HUES6 (cell line): ENCODE measurements around the gene GSTT2B.
"Not testable (repeated sequence)": the region's sequence is repeated elsewhere in the genome, so short reads cannot be mapped to it uniquely, and the experiment has no call there.

ENCODE experiments used
- H3K27ac ChIP-seq: 2 replicates; pipeline ENCODE4 v1.7.0; 2013; ENCODE audit warnings: low read depth, mild to moderate bottlenecking, low read length, inconsistent platforms
- H3K27me3 ChIP-seq: 2 replicates; pipeline ENCODE4 v1.6.1; 2013; ENCODE audit warnings: low read length; ENCODE audit not compliant: control insufficient read depth, insufficient read depth
- H3K36me3 ChIP-seq: 2 replicates; pipeline ENCODE4 v1.6.1; 2013; ENCODE audit warnings: low read length; ENCODE audit not compliant: control insufficient read depth, insufficient read depth
- H3K4me1 ChIP-seq: 2 replicates; pipeline ENCODE4 v1.6.1; 2013; ENCODE audit warnings: low read length; ENCODE audit not compliant: control insufficient read depth, insufficient read depth
- H3K4me3 ChIP-seq: 2 replicates; pipeline ENCODE4 v1.5.1; 2013; ENCODE audit warnings: low read depth, low read length
- H3K9ac ChIP-seq: one replicate; pipeline ENCODE4 v1.6.1; 2013; ENCODE audit warnings: mild to moderate bottlenecking, low read length
- H3K9me3 ChIP-seq: 2 replicates; pipeline ENCODE4 v1.6.1; 2013; ENCODE audit warnings: low read depth, low read length; ENCODE audit not compliant: control insufficient read depth, insufficient read depth

GSTT2B gene

GRCh38 chr22:23980567-23980966 lies 19.6 kb upstream of the GSTT2B start:
- not testable (repeated sequence) for H3K27me3 ChIP-seq, H3K27ac ChIP-seq, H3K9ac ChIP-seq, H3K36me3 ChIP-seq, H3K9me3 ChIP-seq, H3K4me1 ChIP-seq
- H3K4me3 ChIP-seq: peak overlapping the region; percentile 43

GRCh38 chr22:23979557-23980240 lies 18.7 kb upstream of the GSTT2B start, which contains the start of gene GSTT2:
GSTT2 (plus strand) TSS chr22:23980134.
- not testable (repeated sequence) for H3K27me3 ChIP-seq, H3K36me3 ChIP-seq, H3K27ac ChIP-seq, H3K9ac ChIP-seq, H3K4me1 ChIP-seq, H3K9me3 ChIP-seq
- peak within 1 kb of the TSS; percentile 43 for H3K4me3 ChIP-seq

- not testable (repeated sequence) for H3K4me3 ChIP-seq, H3K9me3 ChIP-seq, H3K27ac ChIP-seq, H3K27me3 ChIP-seq, H3K9ac ChIP-seq, H3K4me1 ChIP-seq, H3K36me3 ChIP-seq
Observed at GRCh38 chr22:23977304-23977703, 16.3 kb upstream of the GSTT2B start.

GRCh38 chr22:23974836-23975352 lies 13.9 kb upstream of the GSTT2B start:
- not testable (repeated sequence) for H3K27me3 ChIP-seq, H3K4me1 ChIP-seq, H3K9me3 ChIP-seq, H3K9ac ChIP-seq, H3K27ac ChIP-seq, H3K4me3 ChIP-seq
- H3K36me3 ChIP-seq: peaks cover 20% of the 10 kb centered on the region

- not testable (repeated sequence) for H3K4me1 ChIP-seq, H3K9ac ChIP-seq, H3K27ac ChIP-seq, H3K27me3 ChIP-seq, H3K4me3 ChIP-seq, H3K9me3 ChIP-seq
- peaks cover 26% of the 10 kb centered on the region for H3K36me3 ChIP-seq
Observed at GRCh38 chr22:23974345-23974744, 13.3 kb upstream of the GSTT2B start, which contains the start of gene DDT. DDT (minus strand) TSS chr22:23974441; CDS start chr22:23974414, 27 bp downstream.

GRCh38 chr22:23971927-23972326 lies 10.9 kb upstream of the GSTT2B start:
- H3K9ac ChIP-seq: not testable (repeated sequence)

GRCh38 chr22:23970816-23971486 lies 10.0 kb upstream of the GSTT2B start:
- H3K27me3 ChIP-seq: no peaks in the 10 kb centered on the region
- peaks cover 30% of the 10 kb centered on the region for H3K36me3 ChIP-seq
- no peaks in the 10 kb centered on the region for H3K4me1 ChIP-seq
- H3K27ac ChIP-seq: no peak overlapping the region
- H3K9ac ChIP-seq: peak overlapping the region; percentile 8
- H3K4me3 ChIP-seq: no peak overlapping the region
- no peaks in the 10 kb centered on the region for H3K9me3 ChIP-seq

More at GRCh38 chr22:23971927-23972326, 10.9 kb upstream of the GSTT2B start:
- not testable (repeated sequence) for H3K4me1 ChIP-seq, H3K27me3 ChIP-seq, H3K4me3 ChIP-seq, H3K9me3 ChIP-seq, H3K27ac ChIP-seq
- H3K36me3 ChIP-seq: peaks cover 30% of the 10 kb centered on the region

- Histone ChIP-seq H3K36me3 (peaks cover 30% of the 10 kb centered on the region), H3K27me3 (no peaks in the 10 kb centered on the region), H3K9ac (no peak overlapping the region), H3K27ac (no peak overlapping the region), H3K9me3 (no peaks in the 10 kb centered on the region), H3K4me1 (no peaks in the 10 kb centered on the region), H3K4me3 (no peak overlapping the region)
Observed at GRCh38 chr22:23970201-23970641, 9.2 kb upstream of the GSTT2B start.

- Histone ChIP-seq H3K27ac (no peak overlapping the region), H3K4me3 (no peak overlapping the region), H3K27me3 (no peaks in the 10 kb centered on the region), H3K36me3 (peaks cover 30% of the 10 kb centered on the region), H3K9me3 (no peaks in the 10 kb centered on the region), H3K9ac (no peak overlapping the region), H3K4me1 (no peaks in the 10 kb centered on the region)
Observed at GRCh38 chr22:23969071-23969470, 8.1 kb upstream of the GSTT2B start.

GRCh38 chr22:23966568-23966967 lies 5.6 kb upstream of the GSTT2B start, which contains the start of gene DDTL:
DDTL (plus strand) TSS chr22:23966888; CDS start chr22:23966915, 27 bp downstream.
- not testable (repeated sequence) for H3K27ac ChIP-seq, H3K27me3 ChIP-seq

GRCh38 chr22:23966094-23966493 lies 5.1 kb upstream of the GSTT2B start:
- peaks cover 22% of the 10 kb centered on the region for H3K36me3 ChIP-seq
- H3K27ac ChIP-seq, H3K4me1 ChIP-seq, H3K4me3 ChIP-seq, H3K9me3 ChIP-seq, H3K27me3 ChIP-seq, H3K9ac ChIP-seq: not testable (repeated sequence)

More at GRCh38 chr22:23966568-23966967, 5.6 kb upstream of the GSTT2B start, which contains the start of gene DDTL:
- H3K4me1 ChIP-seq, H3K9ac ChIP-seq, H3K9me3 ChIP-seq, H3K4me3 ChIP-seq: not testable (repeated sequence)
- H3K36me3 ChIP-seq: peaks cover 27% of the 10 kb centered on the region
